Central memory CD8-positive, alpha-beta T cell (primary cell): ENCODE measurements around the gene BACH2.
A peak's percentile ranks its signal among the peaks of the same experiment; 100 is the strongest.

Source experiments
- ATAC-seq: fragments of 150-1000 bp; cut with Tn5 transposase; replicated peaks from 2 replicates; pipeline ENCODE4 v1.10.0; 2022; ENCODE audit warnings: mild to moderate bottlenecking, moderate FRiP score, moderate number of reproducible peaks; ENCODE audit not compliant: poor library complexity, severe bottlenecking; ENCODE audit errors: extremely low read depth
- DNase-seq, 2 donors: peaks; one replicate each; pipeline ENCODE4 v3.0.0; 2021; ENCODE audit warnings: low spot score in 2 of 2
- H3K27ac Mint-ChIP-seq: one replicate; pipeline ENCODE4 v1.8.0; 2022; ENCODE audit warnings: low read depth, mild to moderate bottlenecking, moderate library complexity, mixed read lengths
- H3K27me3 Mint-ChIP-seq: one replicate; pipeline ENCODE4 v1.8.0; 2022; ENCODE audit warnings: mixed read lengths
- H3K36me3 Mint-ChIP-seq: one replicate; pipeline ENCODE4 v1.8.0; 2022; ENCODE audit warnings: mild to moderate bottlenecking, moderate library complexity, mixed read lengths; ENCODE audit not compliant: insufficient read depth
- H3K4me1 Mint-ChIP-seq: one replicate; pipeline ENCODE4 v1.8.0; 2022; ENCODE audit warnings: mixed read lengths
- H3K4me3 Mint-ChIP-seq: one replicate; pipeline ENCODE4 v1.8.0; 2022; ENCODE audit warnings: mild to moderate bottlenecking, moderate library complexity, mixed read lengths
- H3K9me3 Mint-ChIP-seq: one replicate; pipeline ENCODE4 v1.8.0; 2022; ENCODE audit warnings: mixed read lengths

BACH2 gene

GRCh38 chr6:90241229-90241880, 55.3 kb downstream of the BACH2 start:
- H3K4me1 Mint-ChIP-seq: peaks cover 4% of the 10 kb centered on the region
- ATAC-seq: no peak

GRCh38 chr6:90238496-90239266, 58.0 kb downstream of the BACH2 start:
- H3K27me3 Mint-ChIP-seq: no peaks in the 10 kb centered on the region
- H3K4me3 Mint-ChIP-seq: no peak overlapping the region
- no peaks in the 10 kb centered on the region for H3K36me3 Mint-ChIP-seq
- peaks cover 23% of the 10 kb centered on the region for H3K4me1 Mint-ChIP-seq
- ATAC-seq (no peak), DNase-seq (no peak)
- H3K27ac Mint-ChIP-seq: no peak overlapping the region
- H3K9me3 Mint-ChIP-seq: no peaks in the 10 kb centered on the region

More at GRCh38 chr6:90241229-90241880, 55.3 kb downstream of the BACH2 start:
- H3K27ac Mint-ChIP-seq: no peak overlapping the region
- H3K27me3 Mint-ChIP-seq: no peaks in the 10 kb centered on the region
- H3K4me3 Mint-ChIP-seq: no peak overlapping the region
- no peaks in the 10 kb centered on the region for H3K9me3 Mint-ChIP-seq
- H3K36me3 Mint-ChIP-seq: peaks cover 2% of the 10 kb centered on the region
- DNase-seq: no peak

GRCh38 chr6:90237350-90237990, 59.2 kb downstream of the BACH2 start:
- Mint-ChIP-seq H3K27me3 (no peaks in the 10 kb centered on the region), H3K36me3 (no peaks in the 10 kb centered on the region), H3K27ac (no peak overlapping the region), H3K4me3 (no peak overlapping the region), H3K4me1 (peaks cover 30% of the 10 kb centered on the region), H3K9me3 (no peaks in the 10 kb centered on the region)
- ATAC-seq: no peak
- no peak for DNase-seq

- ATAC-seq (peak; percentile 82), DNase-seq (peak; percentile 27 to 50)
- H3K9me3 Mint-ChIP-seq: no peaks in the 10 kb centered on the region
- H3K4me3 Mint-ChIP-seq: peak overlapping the region; percentile 47
- H3K4me1 Mint-ChIP-seq: peaks cover 35% of the 10 kb centered on the region
- peaks cover 1% of the 10 kb centered on the region for H3K36me3 Mint-ChIP-seq
- no peaks in the 10 kb centered on the region for H3K27me3 Mint-ChIP-seq
- H3K27ac Mint-ChIP-seq: peak overlapping the region; percentile 84
Observed at GRCh38 chr6:90233994-90234393, 62.6 kb downstream of the BACH2 start.

GRCh38 chr6:90233213-90233612, 63.4 kb downstream of the BACH2 start:
- Mint-ChIP-seq H3K27ac (peak overlapping the region; percentile 84), H3K9me3 (no peaks in the 10 kb centered on the region), H3K4me1 (peaks cover 35% of the 10 kb centered on the region), H3K4me3 (no peak overlapping the region), H3K36me3 (peaks cover 2% of the 10 kb centered on the region), H3K27me3 (no peaks in the 10 kb centered on the region)
- ATAC-seq (no peak), DNase-seq (no peak)

GRCh38 chr6:90231798-90232197, 64.8 kb downstream of the BACH2 start:
- H3K27me3 Mint-ChIP-seq: no peaks in the 10 kb centered on the region
- H3K27ac Mint-ChIP-seq: no peak overlapping the region
- ATAC-seq (no peak), DNase-seq (no peak)
- H3K36me3 Mint-ChIP-seq: peaks cover 3% of the 10 kb centered on the region
- H3K4me1 Mint-ChIP-seq: peaks cover 35% of the 10 kb centered on the region
- H3K4me3 Mint-ChIP-seq: no peak overlapping the region
- H3K9me3 Mint-ChIP-seq: no peaks in the 10 kb centered on the region

GRCh38 chr6:90231308-90231707, 65.3 kb downstream of the BACH2 start:
- no peak for ATAC-seq
- no peaks in the 10 kb centered on the region for H3K9me3 Mint-ChIP-seq
- no peak overlapping the region for H3K4me3 Mint-ChIP-seq
- H3K36me3 Mint-ChIP-seq: peaks cover 3% of the 10 kb centered on the region
- no peak overlapping the region for H3K27ac Mint-ChIP-seq
- H3K27me3 Mint-ChIP-seq: no peaks in the 10 kb centered on the region
- no peak for DNase-seq
- H3K4me1 Mint-ChIP-seq: peaks cover 35% of the 10 kb centered on the region

- Mint-ChIP-seq H3K4me1 (peaks cover 31% of the 10 kb centered on the region), H3K36me3 (peaks cover 3% of the 10 kb centered on the region)
- no peak for ATAC-seq
Observed at GRCh38 chr6:90230548-90231215, 66.0 kb downstream of the BACH2 start.

GRCh38 chr6:90229331-90230010, 67.2 kb downstream of the BACH2 start:
- Mint-ChIP-seq H3K4me1 (peaks cover 30% of the 10 kb centered on the region), H3K36me3 (peaks cover 3% of the 10 kb centered on the region), H3K27me3 (no peaks in the 10 kb centered on the region), H3K9me3 (no peaks in the 10 kb centered on the region), H3K4me3 (no peak overlapping the region), H3K27ac (no peak overlapping the region)
- DNase-seq: no peak
- ATAC-seq: no peak

More at GRCh38 chr6:90230548-90231215, 66.0 kb downstream of the BACH2 start:
- H3K27ac Mint-ChIP-seq: no peak overlapping the region
- H3K9me3 Mint-ChIP-seq: no peaks in the 10 kb centered on the region
- H3K27me3 Mint-ChIP-seq: no peaks in the 10 kb centered on the region
- no peak for DNase-seq
- no peak overlapping the region for H3K4me3 Mint-ChIP-seq

- Mint-ChIP-seq H3K27me3 (no peaks in the 10 kb centered on the region), H3K4me1 (peaks cover 18% of the 10 kb centered on the region), H3K36me3 (peaks cover 3% of the 10 kb centered on the region), H3K4me3 (no peak overlapping the region), H3K27ac (no peak overlapping the region), H3K9me3 (peaks cover 3% of the 10 kb centered on the region)
- no peak for DNase-seq
- no peak for ATAC-seq
Observed at GRCh38 chr6:90227673-90228072, 69.0 kb downstream of the BACH2 start.

GRCh38 chr6:90227213-90227612, 69.4 kb downstream of the BACH2 start:
- DNase-seq (no peak), ATAC-seq (no peak)
- Mint-ChIP-seq H3K36me3 (peaks cover 3% of the 10 kb centered on the region), H3K4me3 (no peak overlapping the region), H3K27ac (no peak overlapping the region), H3K27me3 (no peaks in the 10 kb centered on the region), H3K9me3 (peaks cover 6% of the 10 kb centered on the region), H3K4me1 (peaks cover 15% of the 10 kb centered on the region)

- H3K4me1 Mint-ChIP-seq: peaks cover 7% of the 10 kb centered on the region
- H3K4me3 Mint-ChIP-seq: no peak overlapping the region
Observed at GRCh38 chr6:90226257-90226656, 70.4 kb downstream of the BACH2 start.

More at GRCh38 chr6:90226257-90226656, 70.4 kb downstream of the BACH2 start:
- DNase-seq: no peak
- H3K36me3 Mint-ChIP-seq: peaks cover 3% of the 10 kb centered on the region
- no peaks in the 10 kb centered on the region for H3K27me3 Mint-ChIP-seq
- H3K9me3 Mint-ChIP-seq: peaks cover 6% of the 10 kb centered on the region
- no peak for ATAC-seq
- no peak overlapping the region for H3K27ac Mint-ChIP-seq
